Muscle layer of colon (tissue), 2 donors: ENCODE results near the gene MACROD1.

ENCODE experiments used
- H3K27ac ChIP-seq: one replicate; pipeline ENCODE4 v1.7.0; 2013; ENCODE audit warnings: low read depth, mild to moderate bottlenecking, low read length, moderate library complexity
- H3K27me3 ChIP-seq, 2 donors: one replicate each; pipeline ENCODE4 v1.7.0; 2013; ENCODE audit warnings: low read length in 2 of 2, mild to moderate bottlenecking in 2 of 2; ENCODE audit not compliant: insufficient read depth in 2 of 2, control insufficient read depth in 1 of 2
- H3K36me3 ChIP-seq: one replicate; pipeline ENCODE4 v1.7.0; 2013; ENCODE audit warnings: mild to moderate bottlenecking, low read length; ENCODE audit not compliant: insufficient read depth
- H3K4me1 ChIP-seq: one replicate; pipeline ENCODE4 v1.7.0; 2013; ENCODE audit warnings: mild to moderate bottlenecking, low read length; ENCODE audit not compliant: insufficient read depth
- H3K4me3 ChIP-seq, 2 donors: one replicate each; pipeline ENCODE4 v1.7.0; 2013; ENCODE audit warnings: low read length in 2 of 2, low read depth in 1 of 2, mild to moderate bottlenecking in 1 of 2, moderate library complexity in 1 of 2
- H3K9ac ChIP-seq: one replicate; pipeline ENCODE4 v1.7.0; 2013; ENCODE audit warnings: low read length
- H3K9me3 ChIP-seq: one replicate; pipeline ENCODE4 v1.7.0; 2013; ENCODE audit warnings: mild to moderate bottlenecking, low read length
- donor health status: abdominal sarcoma.
- donor health status: Adenocarcinoma of cecum.

Gene MACROD1

GRCh38 chr11:64204080-64204440 lies 38.1 kb upstream of the MACROD1 start:
- Histone ChIP-seq H3K27me3 (no peaks in the 10 kb centered on the region), H3K9me3 (no peaks in the 10 kb centered on the region), H3K27ac (no peak overlapping the region), H3K9ac (no peak overlapping the region), H3K36me3 (peaks cover 46% of the 10 kb centered on the region), H3K4me1 (peaks cover 15% of the 10 kb centered on the region), H3K4me3 (no peak overlapping the region)

DNA sequence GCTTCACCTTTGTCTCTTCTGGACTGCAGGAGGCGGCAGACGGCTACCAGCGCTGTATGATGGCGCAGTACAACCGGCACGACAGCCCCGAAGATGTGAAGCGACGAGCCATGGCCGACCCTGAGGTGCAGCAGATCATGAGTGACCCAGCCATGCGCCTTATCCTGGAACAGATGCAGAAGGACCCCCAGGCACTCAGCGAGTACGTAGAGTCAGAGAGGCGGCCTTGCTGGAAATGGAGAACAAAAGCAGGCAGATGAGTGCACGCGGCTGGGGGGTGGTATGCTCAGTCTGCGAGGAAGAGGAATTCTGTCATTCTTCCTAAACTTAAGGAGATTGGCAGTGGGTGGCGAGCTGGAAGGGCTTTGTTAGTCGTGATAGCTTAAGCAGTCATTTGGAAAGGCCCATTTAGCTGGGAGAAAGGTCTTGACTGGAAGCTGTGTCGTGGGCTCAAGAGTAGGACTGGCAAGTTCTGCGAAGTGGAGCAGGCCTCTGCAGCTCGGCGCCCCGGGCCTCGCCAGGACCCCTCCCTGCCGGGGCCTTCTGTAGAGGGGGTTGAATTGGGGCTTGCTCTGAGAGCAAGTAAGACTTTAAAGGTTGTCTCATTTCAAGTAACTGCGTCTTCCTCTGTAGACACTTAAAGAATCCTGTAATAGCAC lies 37.6 kb upstream of the MACROD1 start:
- Histone ChIP-seq H3K27me3 (no peaks in the 10 kb centered on the region), H3K36me3 (peaks cover 49% of the 10 kb centered on the region), H3K9me3 (no peaks in the 10 kb centered on the region), H3K27ac (no peak overlapping the region), H3K4me1 (peaks cover 15% of the 10 kb centered on the region), H3K9ac (no peak overlapping the region), H3K4me3 (no peak overlapping the region)

DNA sequence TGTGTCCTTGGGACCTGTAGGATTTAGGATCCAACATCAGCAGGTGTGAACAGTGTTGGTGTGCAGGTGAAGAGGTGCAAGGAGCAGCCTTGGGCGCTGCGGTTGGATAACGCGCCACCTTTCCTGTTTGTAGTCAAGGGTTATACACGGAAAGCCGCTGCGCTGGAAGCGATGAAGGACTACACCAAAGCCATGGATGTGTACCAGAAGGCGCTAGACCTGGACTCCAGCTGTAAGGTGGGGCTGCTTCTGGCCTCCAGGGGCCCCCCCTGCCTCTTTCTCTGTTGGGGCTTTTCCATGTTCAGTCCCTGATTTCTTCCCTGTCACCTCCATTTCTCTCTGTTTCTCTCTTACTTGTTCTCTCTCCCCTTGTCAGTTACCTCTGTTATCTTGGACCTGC lies 37.1 kb upstream of the MACROD1 start:
- H3K27ac ChIP-seq, result no peak overlapping the region
- H3K27me3 ChIP-seq, result no peaks in the 10 kb centered on the region
- no peaks in the 10 kb centered on the region for H3K9me3 ChIP-seq
- no peak overlapping the region for H3K9ac ChIP-seq
- no peak overlapping the region for H3K4me3 ChIP-seq
- H3K36me3 ChIP-seq, result peaks cover 54% of the 10 kb centered on the region
- peaks cover 13% of the 10 kb centered on the region for H3K4me1 ChIP-seq

DNA sequence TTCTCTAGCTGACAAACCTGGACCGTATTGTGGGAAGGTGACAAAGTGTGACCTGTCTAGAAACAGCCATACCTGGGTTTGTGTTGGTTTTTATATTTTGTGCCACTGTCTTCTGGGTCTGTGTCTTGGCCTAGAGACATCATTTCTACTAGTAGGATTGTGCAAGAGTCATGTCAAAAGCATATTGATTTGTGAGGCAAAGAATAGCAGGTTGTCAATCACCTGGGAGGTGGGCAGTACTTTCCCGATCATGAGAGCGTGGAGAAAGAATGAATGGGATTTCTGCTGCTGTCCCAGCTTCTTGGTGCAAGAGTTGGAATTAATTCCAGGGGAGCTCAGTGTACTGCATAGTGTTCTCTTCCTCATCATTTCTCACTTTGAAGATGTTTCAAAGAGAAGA lies 35.6 kb upstream of the MACROD1 start:
- Histone ChIP-seq H3K36me3 (peaks cover 69% of the 10 kb centered on the region), H3K27me3 (no peaks in the 10 kb centered on the region), H3K9ac (no peak overlapping the region)

DNA sequence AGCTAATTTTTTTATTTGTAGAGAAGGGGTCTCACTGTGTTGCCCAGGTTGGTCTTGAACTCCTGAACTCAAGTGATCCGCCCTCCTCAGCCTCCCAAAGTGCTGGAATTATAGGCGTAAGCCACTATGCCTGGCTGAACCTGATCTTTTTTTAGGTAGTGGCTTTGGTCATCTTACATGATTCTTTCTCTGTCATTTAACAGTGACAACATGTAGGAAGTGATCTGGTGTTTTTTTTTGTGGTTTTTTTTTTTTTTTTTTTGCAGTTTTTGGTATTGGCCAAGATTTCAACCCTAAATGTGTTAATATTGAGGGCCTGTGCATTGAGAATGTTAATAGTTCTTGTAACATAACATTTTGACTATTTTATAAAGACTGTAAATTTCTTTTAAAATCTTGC lies 32.6 kb upstream of the MACROD1 start:
- Histone ChIP-seq H3K9ac (no peak overlapping the region), H3K36me3 (peaks cover 89% of the 10 kb centered on the region), H3K9me3 (no peaks in the 10 kb centered on the region), H3K4me1 (no peaks in the 10 kb centered on the region), H3K4me3 (no peak overlapping the region), H3K27ac (no peak overlapping the region), H3K27me3 (no peaks in the 10 kb centered on the region)

More for the DNA sequence above, 35.6 kb upstream of the MACROD1 start:
- Histone ChIP-seq H3K4me3 (no peak overlapping the region), H3K9me3 (no peaks in the 10 kb centered on the region), H3K4me1 (peaks cover 12% of the 10 kb centered on the region), H3K27ac (no peak overlapping the region)

DNA sequence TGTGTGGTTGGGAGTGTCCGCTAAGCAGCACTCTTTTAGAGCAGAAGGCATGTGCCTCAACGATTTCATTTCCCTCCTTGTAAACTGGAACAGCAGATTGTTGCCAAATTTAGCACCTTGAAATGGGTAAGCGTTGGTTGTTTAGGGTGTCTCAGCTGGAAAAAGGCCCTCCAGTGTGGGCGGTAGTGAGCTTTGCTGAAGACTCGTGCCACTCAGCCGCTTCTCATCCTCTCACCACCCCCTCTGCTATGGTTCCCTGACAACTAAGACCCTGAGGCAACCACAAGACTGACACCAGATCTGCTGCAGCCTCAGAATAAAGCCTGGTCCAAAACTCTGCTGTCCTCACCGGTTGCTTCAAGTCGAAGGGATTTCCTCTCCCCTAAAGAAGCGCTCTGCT lies 30.7 kb upstream of the MACROD1 start:
- H3K36me3 ChIP-seq, result peaks cover 80% of the 10 kb centered on the region

GRCh38 chr11:64192434-64192833 lies 26.5 kb upstream of the MACROD1 start:
- no peaks in the 10 kb centered on the region for H3K27me3 ChIP-seq
- H3K4me1 ChIP-seq, result peaks cover 5% of the 10 kb centered on the region
- no peaks in the 10 kb centered on the region for H3K9me3 ChIP-seq
- no peak overlapping the region for H3K27ac ChIP-seq
- H3K36me3 ChIP-seq, result peaks cover 53% of the 10 kb centered on the region
- no peak overlapping the region for H3K9ac ChIP-seq
- no peak overlapping the region for H3K4me3 ChIP-seq

More for the DNA sequence above, 30.7 kb upstream of the MACROD1 start:
- H3K9me3 ChIP-seq, result no peaks in the 10 kb centered on the region
- no peak overlapping the region for H3K9ac ChIP-seq
- H3K4me3 ChIP-seq, result no peak overlapping the region
- H3K27ac ChIP-seq, result no peak overlapping the region
- no peaks in the 10 kb centered on the region for H3K27me3 ChIP-seq
- H3K4me1 ChIP-seq, result no peaks in the 10 kb centered on the region

- Histone ChIP-seq H3K36me3 (peaks cover 8% of the 10 kb centered on the region), H3K27me3 (no peaks in the 10 kb centered on the region), H3K27ac (no peak overlapping the region), H3K4me3 (no peak overlapping the region), H3K9ac (no peak overlapping the region), H3K9me3 (no peaks in the 10 kb centered on the region), H3K4me1 (peaks cover 30% of the 10 kb centered on the region)
Observed at GRCh38 chr11:64186492-64187165, 20.7 kb upstream of the MACROD1 start.

DNA sequence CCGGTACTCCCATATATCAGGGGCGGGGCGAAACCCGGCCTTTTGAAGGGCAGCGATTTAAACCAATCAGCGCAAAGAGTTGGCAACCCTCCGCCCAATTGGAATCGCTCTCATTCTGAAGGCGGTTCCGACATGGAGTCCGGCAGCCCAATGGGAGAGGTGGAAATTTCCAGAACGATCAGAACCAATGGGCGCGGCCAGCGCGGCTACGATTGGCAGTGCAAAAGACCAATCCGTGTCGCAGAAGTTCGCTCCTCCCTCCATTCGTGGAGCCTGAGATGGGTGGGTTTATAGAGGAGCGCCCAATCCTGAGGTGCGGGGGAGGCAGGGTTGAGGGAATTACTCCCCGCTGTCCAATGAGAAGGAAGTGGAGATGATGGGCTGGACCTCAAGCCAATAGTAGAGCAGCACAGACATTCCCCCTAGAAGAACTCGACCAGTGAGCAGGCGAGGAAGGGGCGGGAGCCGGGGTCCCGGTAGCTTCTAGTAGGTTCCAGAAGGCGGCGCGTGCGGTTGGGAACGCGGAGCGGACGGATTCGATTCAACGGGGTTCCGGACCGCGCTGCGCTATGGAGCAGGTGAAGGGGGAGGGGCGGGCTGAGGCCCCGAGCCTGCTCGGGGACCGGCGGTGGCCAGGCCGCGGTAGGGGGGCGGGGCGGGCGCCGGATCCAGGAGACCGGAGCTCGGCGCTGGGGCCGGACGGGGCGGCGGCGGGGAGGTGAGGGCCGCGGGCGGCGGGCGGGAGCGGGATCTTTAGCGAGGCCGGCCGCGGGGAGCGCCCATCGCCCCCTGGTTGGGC lies 20.0 kb upstream of the MACROD1 start, which contains the start of gene STIP1:
Gene STIP1 (plus strand): TSS at position 479 of the 799 bp plus-strand sequence. CDS start 91 bp downstream, at position 570.
- Histone ChIP-seq H3K36me3 (peaks cover 8% of the 10 kb centered on the region), H3K27me3 (no peaks in the 10 kb centered on the region), H3K9ac (peak within 1 kb of the TSS; percentile 62), H3K4me1 (peaks cover 35% of the 10 kb centered on the region), H3K27ac (peak within 1 kb of the TSS; percentile 83), H3K4me3 (peak within 1 kb of the TSS; percentile 59 to 83), H3K9me3 (no peaks in the 10 kb centered on the region)

DNA sequence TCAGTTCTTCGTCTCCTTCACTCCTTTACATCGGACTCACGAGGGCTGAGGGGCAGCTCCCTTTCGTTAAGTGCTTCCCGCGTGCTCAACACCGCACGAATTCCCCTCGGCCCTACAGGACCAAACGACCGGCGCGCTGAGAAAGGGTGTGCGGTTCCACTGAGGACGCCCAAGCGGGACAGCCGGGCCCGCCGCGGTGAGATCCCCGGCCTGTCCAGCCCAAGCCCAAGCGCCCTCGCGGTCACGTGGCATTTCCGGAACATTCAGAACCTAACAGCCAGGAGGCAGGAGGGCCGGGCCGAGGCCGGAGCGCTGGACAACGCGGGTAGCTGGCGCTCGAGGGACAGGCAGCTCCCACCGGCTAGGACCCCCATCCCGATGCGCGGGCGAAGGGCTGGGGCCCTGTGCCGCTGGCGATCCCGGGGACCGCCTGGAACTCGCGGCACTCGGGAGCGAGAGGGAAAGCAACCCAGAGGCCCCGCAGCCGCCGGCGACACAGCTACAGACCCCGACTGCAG lies 19.3 kb upstream of the MACROD1 start:
- Histone ChIP-seq H3K4me1 (peaks cover 41% of the 10 kb centered on the region), H3K27me3 (no peaks in the 10 kb centered on the region), H3K4me3 (peak overlapping the region; percentile 59 to 83), H3K9ac (peak overlapping the region; percentile 62), H3K36me3 (peaks cover 8% of the 10 kb centered on the region), H3K9me3 (no peaks in the 10 kb centered on the region), H3K27ac (peak overlapping the region; percentile 83)

DNA sequence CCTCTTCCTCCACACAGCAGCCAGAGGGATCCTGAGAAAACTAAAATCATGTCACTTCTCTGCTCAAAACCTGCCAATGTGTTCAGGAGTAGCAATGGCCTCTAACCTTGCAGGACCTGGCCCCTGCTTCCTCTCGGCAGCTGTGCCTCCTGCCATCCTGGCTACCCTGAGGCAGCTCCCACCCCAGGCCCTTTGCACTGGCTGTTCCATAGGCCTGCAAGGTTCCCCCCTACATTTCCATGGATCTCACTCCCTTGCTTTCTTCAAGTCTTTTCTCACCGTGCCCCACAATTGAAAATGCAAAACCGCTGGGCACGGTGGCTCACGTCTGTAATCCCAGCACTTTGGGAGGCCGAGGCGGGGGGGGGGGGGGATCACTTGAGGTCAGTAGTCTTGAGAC lies 18.0 kb upstream of the MACROD1 start:
- H3K27me3 ChIP-seq, result no peaks in the 10 kb centered on the region
- no peak overlapping the region for H3K4me3 ChIP-seq
- H3K4me1 ChIP-seq, result peaks cover 41% of the 10 kb centered on the region
- no peak overlapping the region for H3K27ac ChIP-seq
- no peak overlapping the region for H3K9ac ChIP-seq
- no peaks in the 10 kb centered on the region for H3K9me3 ChIP-seq
- peaks cover 8% of the 10 kb centered on the region for H3K36me3 ChIP-seq
